Activated T-helper 1 cell treated with Interleukin-2 at 50 U/mL for 16 hours (primary cell): ENCODE data around the gene OTUB2.
"Not testable (repeated sequence)": the region's sequence is repeated elsewhere in the genome, so short reads cannot be mapped to it uniquely, and the experiment has no call there.

Experiments
- DNase-seq: peaks from one replicate; pipeline ENCODE4 v3.0.0-alpha.2; 2020; ENCODE audit warnings: low read depth

OTUB2 gene

GRCh38 chr14:94058128-94058673 is 32.1 kb downstream of the OTUB2 start:
- DNase-seq = no peak

DNA sequence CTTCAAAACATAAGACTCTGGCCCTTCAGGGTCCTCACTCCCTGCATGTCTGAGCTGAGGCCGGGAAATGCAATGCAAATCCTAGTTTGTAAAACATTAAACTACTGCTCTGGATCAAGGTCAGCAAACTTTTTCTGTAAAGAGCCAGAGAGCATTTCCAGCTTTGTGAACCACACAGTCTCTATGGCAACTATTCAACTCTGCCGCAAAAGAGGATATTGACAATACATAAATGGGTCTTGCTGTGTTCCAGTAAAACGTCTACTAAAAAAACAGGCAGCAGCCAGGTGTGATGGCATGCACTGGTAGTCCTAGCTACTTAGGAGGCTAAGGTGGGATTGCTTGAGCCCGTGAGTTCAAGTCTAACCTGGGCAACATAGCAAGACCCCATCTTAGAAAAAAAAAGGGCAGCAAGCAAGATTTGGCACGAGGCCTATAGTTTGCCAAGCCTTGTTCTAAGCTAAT is 32.6 kb downstream of the OTUB2 start:
- DNase-seq = no peak

DNA sequence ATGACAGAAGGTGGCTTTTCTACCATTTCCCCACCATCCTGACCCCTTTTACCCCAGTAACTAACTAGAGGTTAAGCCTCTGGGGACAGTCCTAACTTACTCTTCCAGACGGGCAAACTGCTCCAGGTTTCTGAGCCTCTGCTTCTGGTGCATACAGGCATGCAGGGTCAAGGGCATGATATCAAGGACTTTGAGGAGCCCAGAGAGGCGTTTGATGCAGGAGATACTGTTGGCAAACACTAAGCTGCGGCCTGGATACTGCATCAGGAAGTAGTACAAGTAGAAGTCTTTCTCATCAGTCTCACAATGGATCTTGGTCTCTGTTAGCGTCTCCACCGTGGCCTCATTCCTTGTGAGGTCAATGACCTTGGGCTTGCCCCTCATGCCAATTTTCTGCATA is 33.9 kb downstream of the OTUB2 start:
- no peak for DNase-seq

GRCh38 chr14:94062344-94062940 is 36.3 kb downstream of the OTUB2 start:
- no peak for DNase-seq

DNA sequence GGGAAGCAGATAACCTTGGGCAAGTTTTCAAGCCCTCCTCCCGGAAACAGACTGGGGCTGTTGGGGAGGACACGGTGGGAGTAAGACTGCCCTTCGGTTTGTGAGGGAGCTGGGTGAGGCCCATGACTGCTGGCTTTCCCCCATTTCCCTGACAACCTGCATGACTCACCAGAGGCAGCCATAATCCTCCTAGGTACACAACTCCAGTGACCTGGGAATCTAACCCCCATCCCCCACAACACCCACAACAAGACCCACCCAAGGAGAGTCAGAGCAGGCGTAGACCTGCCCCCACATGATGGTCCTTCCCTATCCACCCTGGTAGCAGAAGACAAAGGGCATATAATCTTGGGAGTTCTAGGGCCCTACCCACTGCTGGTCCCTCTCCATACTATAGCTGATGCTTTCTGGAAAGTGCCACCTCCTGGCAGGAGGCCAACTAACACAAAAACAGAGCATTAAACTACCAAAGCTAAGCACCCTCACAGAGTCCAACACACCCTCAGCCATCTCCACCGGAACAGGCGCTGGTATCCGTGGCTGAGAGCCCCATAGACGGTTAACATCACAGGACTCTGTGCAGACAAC is 40.0 kb downstream of the OTUB2 start:
- no peak for DNase-seq

- not testable (repeated sequence) for DNase-seq
Observed at GRCh38 chr14:94072076-94072475, 45.9 kb downstream of the OTUB2 start.

DNA sequence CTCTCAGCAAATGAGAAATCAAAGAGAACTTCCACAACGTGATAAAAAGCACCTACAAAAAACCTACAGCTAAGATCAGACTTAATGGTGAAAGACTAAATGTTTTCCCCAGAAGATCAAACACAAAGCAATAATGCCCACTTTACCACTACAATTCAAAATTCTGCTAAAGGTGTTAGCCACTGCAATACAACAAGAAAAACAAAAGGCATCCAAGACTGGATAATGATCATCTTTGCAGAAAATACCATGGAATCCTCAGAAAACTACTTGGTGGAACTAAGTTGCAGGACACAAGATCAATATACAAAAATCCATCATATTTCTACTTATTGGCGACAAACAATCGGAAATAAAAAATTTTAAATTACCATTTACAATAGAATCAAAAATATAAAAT is 48.4 kb downstream of the OTUB2 start:
- DNase-seq = no peak

GRCh38 chr14:94075008-94075407 is 48.9 kb downstream of the OTUB2 start:
- DNase-seq = no peak

DNA sequence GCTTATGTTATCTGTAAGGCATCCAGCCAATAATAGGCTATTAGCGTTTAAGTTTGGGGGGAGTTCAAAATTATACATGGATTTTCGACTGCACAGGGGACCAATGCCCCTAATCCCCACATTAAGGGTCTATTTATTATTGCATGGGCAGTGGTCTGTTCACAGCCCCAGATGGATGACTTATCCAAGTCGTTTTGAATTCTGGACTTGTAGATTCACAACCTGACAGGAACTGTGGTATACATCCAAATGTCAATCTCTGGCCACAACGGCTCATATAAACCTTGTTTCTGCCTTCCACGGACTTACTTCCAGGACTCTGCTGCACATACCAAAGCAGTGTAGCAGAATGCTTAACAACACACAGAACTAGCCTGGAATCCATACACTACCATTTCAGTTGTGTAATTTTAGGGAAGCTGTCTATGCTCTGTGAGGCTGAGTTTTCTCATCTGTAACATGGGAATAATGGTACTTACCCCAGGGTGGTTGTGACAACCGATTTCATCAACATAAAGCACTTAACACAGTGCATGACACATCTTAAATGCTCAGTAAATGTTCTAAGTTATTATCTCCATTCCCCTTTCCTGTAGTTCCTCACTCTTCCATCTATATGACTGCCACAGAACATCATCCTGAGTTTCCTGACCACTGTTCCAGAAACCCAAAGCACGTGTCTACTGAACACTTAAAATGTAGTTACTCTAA is 51.1 kb downstream of the OTUB2 start:
- DNase-seq = no peak

DNA sequence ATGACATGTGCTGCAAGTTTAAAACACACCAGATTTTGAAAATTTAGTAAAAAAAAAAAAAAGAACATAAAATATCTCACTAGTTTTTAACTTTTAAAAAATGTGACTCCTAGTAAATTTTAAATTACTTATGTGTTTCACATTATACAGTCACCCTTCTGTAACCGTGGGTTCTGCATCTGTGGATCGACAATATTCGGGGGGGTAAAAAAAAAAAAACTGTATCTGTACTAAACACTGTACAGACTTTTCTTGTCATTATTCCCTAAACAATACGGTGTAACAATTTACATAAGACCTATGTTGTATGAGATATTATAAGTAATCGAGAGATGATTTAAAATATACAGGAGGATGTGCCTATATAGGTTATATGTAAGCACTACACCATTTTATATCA is 51.7 kb downstream of the OTUB2 start:
- DNase-seq = no peak

DNA sequence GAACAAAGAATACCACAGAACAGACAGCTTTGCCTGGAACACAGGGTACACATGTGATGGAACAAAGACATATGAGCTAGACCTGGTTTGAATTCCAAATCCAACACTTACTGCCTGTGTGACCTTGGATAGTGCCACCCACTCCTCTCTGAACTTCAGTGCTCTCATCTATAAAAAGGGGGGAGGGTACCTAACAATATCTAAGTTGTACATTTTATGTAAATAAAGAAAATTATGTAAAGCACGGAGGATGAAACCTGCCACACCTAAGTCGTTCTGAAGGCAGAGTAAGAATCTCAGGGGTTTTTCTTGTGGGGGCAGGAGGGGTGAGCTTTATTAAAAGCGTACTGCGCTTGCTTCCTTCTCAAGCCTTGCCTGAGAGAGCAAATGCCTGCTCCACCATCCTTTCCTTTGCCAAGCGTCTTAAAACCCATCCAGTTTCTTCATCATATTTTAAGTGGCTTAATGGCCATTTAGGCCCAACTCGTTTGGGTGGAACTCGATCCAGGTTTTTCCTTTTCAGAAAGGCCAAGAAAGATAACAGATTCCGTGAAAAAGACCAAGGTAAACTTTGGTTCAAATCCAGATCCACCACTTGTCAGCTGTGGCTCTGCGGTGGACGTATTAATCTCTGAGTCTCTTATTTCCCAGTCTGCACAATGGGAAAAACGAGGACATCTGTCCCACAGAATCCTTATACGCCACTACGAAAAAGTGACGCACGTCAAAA is 53.9 kb downstream of the OTUB2 start:
- no peak for DNase-seq

GRCh38 chr14:94080621-94081385 is 54.7 kb downstream of the OTUB2 start, which contains the start of the genes DDX24 and IFI27L1:
Gene DDX24, minus strand, starts transcription at chr14:94081202. Its CDS starts 1,460 bp downstream, at chr14:94079742.
Gene IFI27L1, plus strand, starts transcription at chr14:94081310. Its CDS starts 15,628 bp downstream, at chr14:94096938.
- DNase-seq = peak; percentile 93

DNA sequence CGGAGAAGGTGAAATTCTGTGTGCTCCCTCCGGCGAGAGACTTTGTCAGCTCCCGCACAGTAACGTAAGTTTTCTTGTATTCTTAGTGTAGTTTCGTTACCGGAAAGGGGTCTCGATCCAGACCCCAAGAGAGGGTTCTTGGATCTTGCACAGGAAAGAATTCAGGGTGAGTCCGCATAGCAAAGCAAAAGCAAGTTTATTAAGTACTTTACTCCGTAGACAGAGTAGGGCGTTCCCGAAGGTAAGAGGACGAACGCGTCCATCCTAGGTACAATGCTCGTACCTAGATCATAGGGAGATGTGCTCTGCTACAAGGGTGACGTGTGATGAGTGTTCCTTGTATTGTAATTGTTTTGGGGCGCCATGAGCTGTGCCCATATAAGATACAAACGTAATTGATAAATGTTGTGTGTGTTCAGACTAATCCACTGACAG is 55.3 kb downstream of the OTUB2 start:
- no peak for DNase-seq

GRCh38 chr14:94087891-94088290 is 61.8 kb downstream of the OTUB2 start:
- no peak for DNase-seq

DNA sequence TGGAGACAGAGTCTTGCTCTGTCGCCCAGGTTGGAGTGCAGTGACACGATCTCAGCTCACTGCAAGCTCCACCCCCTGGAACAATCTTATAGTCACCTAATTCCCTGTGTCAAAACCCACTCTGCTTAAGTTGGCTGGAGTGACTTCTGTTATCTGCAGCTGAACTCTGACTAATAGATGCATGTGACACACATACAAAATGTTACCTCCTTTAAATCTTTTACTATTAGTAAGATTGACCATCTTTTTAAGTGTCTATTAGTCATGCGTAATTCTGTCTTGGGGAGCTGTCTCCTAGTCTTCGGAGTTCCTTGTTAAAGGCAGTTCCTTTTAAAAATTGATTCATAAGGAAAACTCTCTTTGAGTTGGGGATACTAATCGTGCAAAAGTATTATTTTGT is 62.4 kb downstream of the OTUB2 start:
- DNase-seq = no peak

DNA sequence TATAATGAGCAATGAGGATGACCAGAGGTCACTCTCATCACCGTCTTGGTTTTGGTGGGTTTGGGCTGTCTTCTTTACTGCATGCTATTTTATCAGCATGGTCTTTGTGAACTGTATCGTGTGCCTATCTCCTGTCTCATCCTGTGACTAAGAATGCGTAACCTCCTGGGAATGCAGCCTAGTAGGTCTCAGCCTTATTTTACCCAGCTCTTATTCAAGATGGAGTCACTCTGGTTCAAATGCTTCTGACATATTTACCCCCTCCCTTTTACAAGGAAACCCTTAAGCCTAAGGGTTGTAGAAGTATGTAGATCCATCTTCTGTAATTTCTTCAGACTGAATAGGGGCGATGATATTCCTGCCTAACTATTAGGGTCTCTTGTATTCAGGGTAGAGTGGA is 63.3 kb downstream of the OTUB2 start:
- no peak for DNase-seq

DNA sequence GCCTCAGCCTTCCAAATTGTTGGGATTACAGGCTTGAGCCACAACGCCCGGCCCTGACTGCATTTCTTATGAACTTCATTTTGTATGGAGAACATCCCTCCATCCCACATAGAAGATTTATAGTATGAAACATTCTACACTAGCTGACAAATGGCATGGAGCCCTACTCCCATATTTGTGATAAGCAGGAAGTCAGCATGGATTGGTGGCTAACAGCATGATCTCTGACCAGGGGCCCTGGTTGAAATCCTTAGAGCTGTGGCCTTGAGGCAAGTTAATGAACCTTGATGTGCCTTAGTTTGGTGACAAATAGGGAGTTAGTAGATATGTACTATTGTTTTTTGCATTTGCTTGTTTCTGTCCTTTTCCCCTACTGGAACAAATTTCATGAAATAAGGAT is 67.3 kb downstream of the OTUB2 start:
- DNase-seq = no peak

- no peak for DNase-seq
Observed at GRCh38 chr14:94097091-94097490, 71.0 kb downstream of the OTUB2 start.
